Islet precursor cell (in vitro differentiated cells): ENCODE results near the gene ZSWIM1.

Experiments
- DNase-seq: peaks from one replicate; pipeline ENCODE4 v3.0.0-alpha.2; 2018

ZSWIM1 gene

DNA sequence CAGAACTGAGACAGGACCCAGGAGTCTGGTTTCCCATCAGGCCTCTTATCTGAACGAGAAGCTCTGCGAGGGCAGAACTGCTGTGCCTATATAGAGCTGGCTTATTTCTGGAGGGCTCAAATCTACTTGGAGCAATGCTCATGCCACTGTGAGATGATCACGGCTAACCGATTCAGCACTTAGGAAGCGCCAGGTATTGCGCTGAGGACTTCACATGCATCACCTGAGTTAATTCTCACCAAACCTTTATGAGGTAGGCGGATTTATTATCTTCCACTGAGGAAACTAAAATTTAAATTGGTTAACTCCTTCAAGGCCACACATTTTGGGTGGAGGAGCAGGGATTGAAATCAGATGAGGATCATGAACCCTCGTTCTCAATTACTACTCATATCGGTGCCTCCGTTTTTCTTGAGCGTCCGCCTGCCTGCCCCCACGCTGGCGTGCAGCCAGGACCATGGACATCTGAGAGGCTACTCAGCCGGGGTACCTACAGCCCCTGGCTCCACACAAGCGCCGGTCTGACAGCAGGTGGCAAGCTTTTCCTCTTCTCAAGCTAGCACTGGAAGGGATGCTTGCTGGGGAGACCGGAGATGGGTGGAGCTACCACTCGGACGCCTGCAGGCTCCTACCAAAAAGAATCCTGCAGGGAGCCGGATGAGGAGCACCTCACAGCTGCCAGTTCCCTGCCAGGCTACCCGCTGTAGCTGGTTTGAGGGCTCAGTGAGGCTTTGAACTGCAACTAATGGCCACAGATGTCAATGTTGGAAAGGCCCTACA lies 52.4 kb downstream of the ZSWIM1 start:
- DNase-seq: peak; percentile 90

- DNase-seq: no peak
Observed at GRCh38 chr20:45934046-45934585, 53.1 kb downstream of the ZSWIM1 start.
